Esophagus squamous epithelium (tissue), 4 donors: ENCODE results near the gene CRB1.

Experiments used
- POLR2A ChIP-seq, 4 donors: fragments of 450-650 bp; IDR thresholded peaks; one replicate each; pipeline ENCODE4 v1.6.1; 2017; ENCODE audit warnings: antibody characterized with exemption in 4 of 4, mild to moderate bottlenecking in 4 of 4, moderate library complexity in 3 of 4
- TF ChIP-seq, protein P1 (sequence below), 6 experiments: fragments of 450-650 bp in 4 of 6; fragments of 200-600 bp in 2 of 6; sonication (generic) in 2 of 6; IDR thresholded peaks; one replicate each; pipeline ENCODE4 v1.5.1; 2016 to 2019; ENCODE audit warnings: antibody characterized with exemption in 6 of 6, mild to moderate bottlenecking in 4 of 6, moderate library complexity in 4 of 6

DNA sequence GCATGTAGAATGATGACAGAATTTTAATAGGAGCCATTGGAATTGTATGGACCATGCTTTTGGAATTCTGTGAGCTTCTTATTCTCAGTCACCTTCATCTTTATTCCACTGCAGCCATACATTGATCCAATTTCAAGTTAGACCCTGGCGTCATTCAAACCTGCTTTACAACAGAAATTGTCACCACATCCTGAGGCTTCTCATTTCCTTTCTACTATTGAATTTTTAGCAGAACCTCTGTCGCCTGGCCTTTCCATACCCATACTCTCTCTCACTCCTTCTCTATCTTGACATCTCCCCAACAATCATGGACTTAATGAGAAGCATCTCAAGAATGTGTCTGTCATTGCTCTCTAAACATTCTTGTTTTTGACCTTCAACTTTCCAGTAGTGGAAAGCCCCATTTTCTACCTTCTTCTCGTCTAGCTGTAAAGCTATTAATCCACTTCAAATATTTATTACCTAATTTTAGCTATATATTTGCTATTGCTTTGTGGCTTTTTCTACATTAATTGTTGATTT, 74.1 kb downstream of the CRB1 start:
- TF ChIP-seq, protein P1, sequence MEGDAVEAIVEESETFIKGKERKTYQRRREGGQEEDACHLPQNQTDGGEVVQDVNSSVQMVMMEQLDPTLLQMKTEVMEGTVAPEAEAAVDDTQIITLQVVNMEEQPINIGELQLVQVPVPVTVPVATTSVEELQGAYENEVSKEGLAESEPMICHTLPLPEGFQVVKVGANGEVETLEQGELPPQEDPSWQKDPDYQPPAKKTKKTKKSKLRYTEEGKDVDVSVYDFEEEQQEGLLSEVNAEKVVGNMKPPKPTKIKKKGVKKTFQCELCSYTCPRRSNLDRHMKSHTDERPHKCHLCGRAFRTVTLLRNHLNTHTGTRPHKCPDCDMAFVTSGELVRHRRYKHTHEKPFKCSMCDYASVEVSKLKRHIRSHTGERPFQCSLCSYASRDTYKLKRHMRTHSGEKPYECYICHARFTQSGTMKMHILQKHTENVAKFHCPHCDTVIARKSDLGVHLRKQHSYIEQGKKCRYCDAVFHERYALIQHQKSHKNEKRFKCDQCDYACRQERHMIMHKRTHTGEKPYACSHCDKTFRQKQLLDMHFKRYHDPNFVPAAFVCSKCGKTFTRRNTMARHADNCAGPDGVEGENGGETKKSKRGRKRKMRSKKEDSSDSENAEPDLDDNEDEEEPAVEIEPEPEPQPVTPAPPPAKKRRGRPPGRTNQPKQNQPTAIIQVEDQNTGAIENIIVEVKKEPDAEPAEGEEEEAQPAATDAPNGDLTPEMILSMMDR (IDR thresholded peaks at IDR 0.05) = no peak
- TF ChIP-seq POLR2A (IDR thresholded peaks at IDR 0.05) = no peak
